Measurements from ENCODE around the gene CENPB.

DNA sequence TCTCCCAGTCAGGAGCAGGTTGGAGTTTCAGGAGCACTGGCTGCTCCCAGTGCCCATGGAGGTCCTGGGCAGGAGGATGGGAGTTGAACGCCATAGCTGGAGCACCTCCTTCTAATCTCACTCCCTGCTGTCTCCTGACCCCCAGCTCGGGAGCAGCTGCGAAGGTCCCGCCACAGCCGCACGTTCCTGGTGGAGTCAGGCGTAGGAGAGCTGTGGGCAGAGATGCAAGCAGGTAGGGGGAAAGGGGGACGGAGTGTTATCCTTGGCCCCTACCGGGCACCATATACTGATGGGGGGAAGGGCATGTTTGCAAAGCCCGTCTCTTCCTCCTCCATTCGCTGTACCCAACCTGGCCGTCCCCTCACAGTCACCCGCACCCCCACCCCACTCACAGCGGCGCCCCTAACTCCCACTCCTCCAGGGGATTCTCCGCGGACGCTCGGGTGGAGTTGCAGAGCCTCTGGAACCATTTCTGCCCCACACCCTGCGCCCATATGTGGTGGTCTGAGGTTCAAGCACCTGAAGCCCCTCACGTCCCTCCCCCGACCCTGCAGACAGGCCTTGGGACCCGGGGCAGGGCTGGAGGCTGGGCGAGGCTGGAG, 37.4 kb downstream of the CENPB start:
- TF ChIP-seq, protein P1, sequence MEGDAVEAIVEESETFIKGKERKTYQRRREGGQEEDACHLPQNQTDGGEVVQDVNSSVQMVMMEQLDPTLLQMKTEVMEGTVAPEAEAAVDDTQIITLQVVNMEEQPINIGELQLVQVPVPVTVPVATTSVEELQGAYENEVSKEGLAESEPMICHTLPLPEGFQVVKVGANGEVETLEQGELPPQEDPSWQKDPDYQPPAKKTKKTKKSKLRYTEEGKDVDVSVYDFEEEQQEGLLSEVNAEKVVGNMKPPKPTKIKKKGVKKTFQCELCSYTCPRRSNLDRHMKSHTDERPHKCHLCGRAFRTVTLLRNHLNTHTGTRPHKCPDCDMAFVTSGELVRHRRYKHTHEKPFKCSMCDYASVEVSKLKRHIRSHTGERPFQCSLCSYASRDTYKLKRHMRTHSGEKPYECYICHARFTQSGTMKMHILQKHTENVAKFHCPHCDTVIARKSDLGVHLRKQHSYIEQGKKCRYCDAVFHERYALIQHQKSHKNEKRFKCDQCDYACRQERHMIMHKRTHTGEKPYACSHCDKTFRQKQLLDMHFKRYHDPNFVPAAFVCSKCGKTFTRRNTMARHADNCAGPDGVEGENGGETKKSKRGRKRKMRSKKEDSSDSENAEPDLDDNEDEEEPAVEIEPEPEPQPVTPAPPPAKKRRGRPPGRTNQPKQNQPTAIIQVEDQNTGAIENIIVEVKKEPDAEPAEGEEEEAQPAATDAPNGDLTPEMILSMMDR (IDR thresholded peaks at IDR 0.05), result no peak
- TF ChIP-seq POLR2A (IDR thresholded peaks at IDR 0.05), result no peak
